Neural crest cell (in vitro differentiated cells): ENCODE measurements around the gene MYO5A. TPM values are rescaled to one million over a fixed set of nuclear protein-coding genes. Genes with fewer than 3 reads are reported as not detected.
A peak's percentile ranks its signal among the peaks of the same experiment; 100 is the strongest.

ENCODE experiments used
- DNase-seq: peaks from one replicate; pipeline ENCODE4 v3.0.0; 2021; ENCODE audit warnings: low read depth, mixed read lengths, low spot score
- H3K27ac Mint-ChIP-seq: one replicate; pipeline ENCODE4 v1.8.0; 2021; ENCODE audit warnings: mild to moderate bottlenecking, mixed read lengths; ENCODE audit not compliant: unreplicated experiment
- H3K27me3 Mint-ChIP-seq: 2 replicates; pipeline ENCODE4 v1.8.0; 2021; ENCODE audit warnings: low read depth, mild to moderate bottlenecking, mixed read lengths
- H3K36me3 Mint-ChIP-seq: 2 replicates; pipeline ENCODE4 v1.8.0; 2021; ENCODE audit warnings: low read depth, mild to moderate bottlenecking, mixed read lengths
- H3K4me1 Mint-ChIP-seq: 2 replicates; pipeline ENCODE4 v1.8.0; 2021; ENCODE audit warnings: mixed read lengths
- H3K4me3 Mint-ChIP-seq: one replicate; pipeline ENCODE4 v1.8.0; 2021; ENCODE audit warnings: mild to moderate bottlenecking, mixed read lengths
- H3K9me3 Mint-ChIP-seq: 2 replicates; pipeline ENCODE4 v1.8.0; 2021; ENCODE audit warnings: mixed read lengths
- total RNA-seq: library from RNA; stranded (reverse); gene quantifications from 2 replicates; pipeline ENCODE4 v1.2.1, GENCODE V29; 2021
- TF ChIP-seq, protein P1 (sequence below): fragments of 200-600 bp; sonication (generic); conservative IDR thresholded peaks from 2 replicates; pipeline ENCODE4 v1.5.0; 2021; ENCODE audit warnings: antibody characterized with exemption, mild to moderate bottlenecking

The MYO5A gene
- total RNA-seq, 1 donor from 2014 or later = 29.1 TPM

GRCh38 chr15:52340093-52340492 lies 188.6 kb downstream of the MYO5A start:
- no peaks in the 10 kb centered on the region for H3K36me3 Mint-ChIP-seq
- peaks cover 13% of the 10 kb centered on the region for H3K4me1 Mint-ChIP-seq
- TF ChIP-seq, protein P1, sequence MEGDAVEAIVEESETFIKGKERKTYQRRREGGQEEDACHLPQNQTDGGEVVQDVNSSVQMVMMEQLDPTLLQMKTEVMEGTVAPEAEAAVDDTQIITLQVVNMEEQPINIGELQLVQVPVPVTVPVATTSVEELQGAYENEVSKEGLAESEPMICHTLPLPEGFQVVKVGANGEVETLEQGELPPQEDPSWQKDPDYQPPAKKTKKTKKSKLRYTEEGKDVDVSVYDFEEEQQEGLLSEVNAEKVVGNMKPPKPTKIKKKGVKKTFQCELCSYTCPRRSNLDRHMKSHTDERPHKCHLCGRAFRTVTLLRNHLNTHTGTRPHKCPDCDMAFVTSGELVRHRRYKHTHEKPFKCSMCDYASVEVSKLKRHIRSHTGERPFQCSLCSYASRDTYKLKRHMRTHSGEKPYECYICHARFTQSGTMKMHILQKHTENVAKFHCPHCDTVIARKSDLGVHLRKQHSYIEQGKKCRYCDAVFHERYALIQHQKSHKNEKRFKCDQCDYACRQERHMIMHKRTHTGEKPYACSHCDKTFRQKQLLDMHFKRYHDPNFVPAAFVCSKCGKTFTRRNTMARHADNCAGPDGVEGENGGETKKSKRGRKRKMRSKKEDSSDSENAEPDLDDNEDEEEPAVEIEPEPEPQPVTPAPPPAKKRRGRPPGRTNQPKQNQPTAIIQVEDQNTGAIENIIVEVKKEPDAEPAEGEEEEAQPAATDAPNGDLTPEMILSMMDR = no peak
- H3K27ac Mint-ChIP-seq = no peak overlapping the region
- no peaks in the 10 kb centered on the region for H3K27me3 Mint-ChIP-seq
- no peaks in the 10 kb centered on the region for H3K9me3 Mint-ChIP-seq
- no peak overlapping the region for H3K4me3 Mint-ChIP-seq
- no peak for DNase-seq

- DNase-seq = no peak
- TF ChIP-seq, protein P1 = no peak
- H3K36me3 Mint-ChIP-seq = peaks cover 3% of the 10 kb centered on the region
- H3K4me3 Mint-ChIP-seq = no peak overlapping the region
- H3K4me1 Mint-ChIP-seq = peaks cover 13% of the 10 kb centered on the region
- H3K9me3 Mint-ChIP-seq = no peaks in the 10 kb centered on the region
- H3K27me3 Mint-ChIP-seq = no peaks in the 10 kb centered on the region
- H3K27ac Mint-ChIP-seq = no peak overlapping the region
Measured at GRCh38 chr15:52338891-52339290, 189.8 kb downstream of the MYO5A start.

- Mint-ChIP-seq H3K27ac (no peak overlapping the region), H3K9me3 (no peaks in the 10 kb centered on the region), H3K27me3 (no peaks in the 10 kb centered on the region), H3K36me3 (peaks cover 3% of the 10 kb centered on the region), H3K4me3 (no peak overlapping the region), H3K4me1 (peaks cover 13% of the 10 kb centered on the region)
- DNase-seq = no peak
- TF ChIP-seq, protein P1 = no peak
Measured at GRCh38 chr15:52338058-52338457, 190.6 kb downstream of the MYO5A start.

DNA sequence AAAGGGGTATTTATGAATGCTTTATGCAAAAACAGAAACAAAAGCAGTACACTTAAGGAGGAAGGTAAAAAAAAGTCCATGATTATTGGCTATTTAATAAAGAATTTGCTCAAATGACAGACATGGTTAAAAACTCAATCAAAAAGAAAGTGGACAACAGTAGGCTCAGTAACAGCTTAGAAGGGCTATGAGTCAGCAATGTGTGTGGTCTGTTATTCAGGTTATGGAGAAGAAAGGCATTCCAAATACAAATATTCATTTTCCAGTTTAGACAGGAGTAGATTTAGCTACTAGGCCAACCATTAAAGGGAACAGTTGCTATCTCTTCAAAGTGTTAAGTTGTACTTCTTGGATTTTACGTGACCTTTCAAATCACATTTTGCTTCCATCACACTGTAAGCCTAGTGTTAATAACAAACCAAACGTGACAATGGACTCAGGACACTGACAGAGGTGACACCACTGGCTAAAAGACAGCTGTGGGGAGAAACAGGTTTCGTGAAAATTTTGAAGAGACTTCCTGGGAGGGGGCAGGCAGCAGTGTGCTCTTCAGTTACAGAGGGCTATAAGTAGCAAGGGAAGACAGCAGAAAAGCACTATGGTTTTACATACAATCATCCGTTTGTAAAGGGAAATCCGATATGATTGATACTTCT lies 191.4 kb downstream of the MYO5A start:
- TF ChIP-seq, protein P1 = no peak
- no peak for DNase-seq
- Mint-ChIP-seq H3K27me3 (no peaks in the 10 kb centered on the region), H3K27ac (peak overlapping the region; percentile 52), H3K9me3 (no peaks in the 10 kb centered on the region), H3K4me1 (peaks cover 13% of the 10 kb centered on the region), H3K4me3 (no peak overlapping the region), H3K36me3 (peaks cover 3% of the 10 kb centered on the region)

- Mint-ChIP-seq H3K27ac (no peak overlapping the region), H3K9me3 (no peaks in the 10 kb centered on the region)
Measured at GRCh38 chr15:52336529-52336928, 192.2 kb downstream of the MYO5A start.

More at GRCh38 chr15:52336529-52336928, 192.2 kb downstream of the MYO5A start:
- Mint-ChIP-seq H3K4me1 (peaks cover 13% of the 10 kb centered on the region), H3K27me3 (no peaks in the 10 kb centered on the region), H3K4me3 (no peak overlapping the region), H3K36me3 (peaks cover 3% of the 10 kb centered on the region)
- TF ChIP-seq, protein P1 = peak; percentile 33
- DNase-seq = no peak
